Measurements from ENCODE around the gene PSAP. TPM values are rescaled to one million over a fixed set of nuclear protein-coding genes. Genes with fewer than 3 reads are reported as not detected.

The PSAP gene
- polyA plus RNA-seq, 2 of the 4 experiments (the other 2 are of a cell fraction): 690 to 1,519 TPM

DNA sequence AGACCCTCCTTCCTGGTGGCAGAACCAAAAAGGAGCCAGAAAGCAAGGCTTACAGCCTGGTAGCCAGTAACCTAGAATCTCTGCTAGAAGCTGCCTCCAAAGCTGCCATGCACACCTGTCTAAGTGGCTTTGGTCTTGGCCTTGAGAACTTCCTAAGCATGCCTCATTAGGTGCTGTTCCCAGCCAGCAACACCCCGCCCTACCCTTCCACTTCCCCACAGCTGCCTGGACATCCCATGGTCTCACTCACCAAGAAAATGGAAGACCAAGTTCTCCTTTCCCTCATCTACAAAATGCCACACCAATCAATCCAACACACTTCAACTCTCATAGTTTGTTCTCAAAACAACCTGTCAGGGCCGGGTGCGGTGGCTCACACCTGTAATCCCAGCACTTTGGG, 4.2 kb downstream of the PSAP start:
- WGBS (ENCODE audit: missing lambda C conversion rate): 98% methylated on average over 3 of the region's 3 CpGs
- Histone ChIP-seq H3K4me1 (peaks cover 42% of the 10 kb centered on the region), H3K27ac (no peak overlapping the region), H3K4me2 (no peak overlapping the region), H3K4me3 (no peak overlapping the region), H3K9me3 (no peaks in the 10 kb centered on the region)
- CTCF ChIA-PET: interaction anchor here (0.6 to 16.5 kb wide), 5 partner anchors 8 to 336 kb away, joined by 3 to 217 read pairs (median 3); no protein-coding TSS in a partner anchor
- no peak for DNase-seq (ENCODE audit: low read depth in 1 of 2, low spot score in 1 of 2)
- POLR2A ChIA-PET: no interaction called here
- TF ChIP-seq KDM5A (IDR thresholded peaks at IDR 0.05) (no peak), CHD2 (IDR thresholded peaks at IDR 0.05; ENCODE audit: low read length, partially characterized antibody) (no peak), SREBF2 (IDR thresholded peaks at IDR 0.05) (no peak), SMC3 (IDR thresholded peaks at IDR 0.05) (no peak), BHLHE40 (IDR thresholded peaks at IDR 0.05; ENCODE audit: low read depth, low read length) (no peak), NPAS2 (CRISPR knock-in tag; IDR thresholded peaks at IDR 0.05; ENCODE audit: borderline replicate concordance) (no peak)
- TF ChIP-seq, protein P1, sequence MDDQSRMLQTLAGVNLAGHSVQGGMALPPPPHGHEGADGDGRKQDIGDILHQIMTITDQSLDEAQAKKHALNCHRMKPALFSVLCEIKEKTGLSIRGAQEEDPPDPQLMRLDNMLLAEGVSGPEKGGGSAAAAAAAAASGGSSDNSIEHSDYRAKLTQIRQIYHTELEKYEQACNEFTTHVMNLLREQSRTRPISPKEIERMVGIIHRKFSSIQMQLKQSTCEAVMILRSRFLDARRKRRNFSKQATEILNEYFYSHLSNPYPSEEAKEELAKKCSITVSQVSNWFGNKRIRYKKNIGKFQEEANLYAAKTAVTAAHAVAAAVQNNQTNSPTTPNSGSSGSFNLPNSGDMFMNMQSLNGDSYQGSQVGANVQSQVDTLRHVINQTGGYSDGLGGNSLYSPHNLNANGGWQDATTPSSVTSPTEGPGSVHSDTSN (IDR thresholded peaks at IDR 0.05): no peak
- TF ChIP-seq, protein P2, sequence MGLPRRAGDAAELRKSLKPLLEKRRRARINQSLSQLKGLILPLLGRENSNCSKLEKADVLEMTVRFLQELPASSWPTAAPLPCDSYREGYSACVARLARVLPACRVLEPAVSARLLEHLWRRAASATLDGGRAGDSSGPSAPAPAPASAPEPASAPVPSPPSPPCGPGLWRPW (IDR thresholded peaks at IDR 0.05): no peak
- no peak for FAIRE-seq
- no peak for ATAC-seq

GRCh38 chr10:71845410-71846405, 5.3 kb downstream of the PSAP start:
- peaks cover 47% of the 10 kb centered on the region for H3K4me1 ChIP-seq
- POLR2A ChIA-PET: interaction anchor here (1.2 kb wide), 1 partner anchor 15 kb away, joined by 3 read pairs; no protein-coding TSS in a partner anchor
- no peak overlapping the region for H3K4me3 ChIP-seq
- DNase-seq (ENCODE audit: low read depth in 1 of 2, low spot score in 1 of 2): no peak
- TF ChIP-seq HMGXB4 (CRISPR knock-in tag; IDR thresholded peaks at IDR 0.05; ENCODE audit: borderline replicate concordance) (no peak), RAD21 (conservative IDR thresholded peaks at IDR 0.05 in 1 of 2, IDR thresholded peaks at IDR 0.05 in 1 of 2) (no peak), FOSL2 (IDR thresholded peaks at IDR 0.05) (no peak), FOSL2 (CRISPR knock-in tag; IDR thresholded peaks at IDR 0.05) (no peak), CEBPB (IDR thresholded peaks at IDR 0.05) (no peak), POLR2AphosphoS2 (conservative IDR thresholded peaks at IDR 0.05; ENCODE audit: low read length) (0 out of 2 replicates have a peak, but pooled peaks have one; percentile 64), HEYL (CRISPR knock-in tag; IDR thresholded peaks at IDR 0.05) (no peak)
- TF ChIP-seq, protein P3, sequence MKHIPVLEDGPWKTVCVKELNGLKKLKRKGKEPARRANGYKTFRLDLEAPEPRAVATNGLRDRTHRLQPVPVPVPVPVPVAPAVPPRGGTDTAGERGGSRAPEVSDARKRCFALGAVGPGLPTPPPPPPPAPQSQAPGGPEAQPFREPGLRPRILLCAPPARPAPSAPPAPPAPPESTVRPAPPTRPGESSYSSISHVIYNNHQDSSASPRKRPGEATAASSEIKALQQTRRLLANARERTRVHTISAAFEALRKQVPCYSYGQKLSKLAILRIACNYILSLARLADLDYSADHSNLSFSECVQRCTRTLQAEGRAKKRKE (CRISPR knock-in tag; IDR thresholded peaks at IDR 0.05; ENCODE audit: low read depth): no peak
- no peak overlapping the region for H3K27ac ChIP-seq
- CTCF ChIA-PET: interaction anchor here (0.6 to 16.5 kb wide), 6 partner anchors 8 to 351 kb away, joined by 3 to 217 read pairs (median 3); no protein-coding TSS in a partner anchor
- FAIRE-seq: no peak
- WGBS (ENCODE audit: missing lambda C conversion rate): 93% methylated on average over 11 of the region's 11 CpGs
- H3K9me3 ChIP-seq: no peaks in the 10 kb centered on the region
- ATAC-seq: no peak
- H3K4me2 ChIP-seq: 0 out of 3 replicates have a peak overlapping the region, but pooled peaks have one; percentile 13

- no peak overlapping the region for H3K4me2 ChIP-seq
- TF ChIP-seq NPAS2 (CRISPR knock-in tag; IDR thresholded peaks at IDR 0.05; ENCODE audit: borderline replicate concordance) (no peak), CBX2 (IDR thresholded peaks at IDR 0.05; ENCODE audit: borderline replicate concordance, low read depth) (no peak), USF2 (IDR thresholded peaks at IDR 0.05) (no peak), EHF (CRISPR knock-in tag; IDR thresholded peaks at IDR 0.05) (no peak), CBX8 (IDR thresholded peaks at IDR 0.05) (no peak), E2F6 (IDR thresholded peaks at IDR 0.05; ENCODE audit: borderline replicate concordance, low read depth) (no peak), CEBPB (IDR thresholded peaks at IDR 0.05) (no peak), GATA3 (IDR thresholded peaks at IDR 0.05; ENCODE audit: borderline replicate concordance) (no peak), KDM1A (IDR thresholded peaks at IDR 0.05; ENCODE audit: low read depth) (no peak)
- FAIRE-seq (no peak), ATAC-seq (no peak), DNase-seq (ENCODE audit: low read depth in 1 of 2, low spot score in 1 of 2) (no peak)
- H3K9me3 ChIP-seq: no peaks in the 10 kb centered on the region
- ChIA-PET CTCF (interaction anchor here (0.9 to 16.5 kb wide), 3 partner anchors 7 to 51 kb away, joined by 3 to 217 read pairs (median 6); no protein-coding TSS in a partner anchor), POLR2A (interaction anchor here (1.2 kb wide), 1 partner anchor 16 kb away, joined by 3 read pairs; no protein-coding TSS in a partner anchor)
- H3K4me3 ChIP-seq: no peak overlapping the region
- 83% methylated on average over 2 of the region's 2 CpGs for WGBS (ENCODE audit: missing lambda C conversion rate)
- peaks cover 55% of the 10 kb centered on the region for H3K4me1 ChIP-seq
- H3K27ac ChIP-seq: no peak overlapping the region
Observed at GRCh38 chr10:71844695-71845094, 6.4 kb downstream of the PSAP start.
